Gastrocnemius medialis (tissue), 4 donors: ENCODE results near the gene TSPAN5. TPM values are rescaled to one million over a fixed set of nuclear protein-coding genes. Genes with fewer than 3 reads are reported as not detected.

Experiments used
- ATAC-seq, 2 donors: fragments of 150-250 bp; one replicate each; pipeline ENCODE4 v1.9.1; 2016
- DNase-seq, 2 donors: peaks; one replicate each; pipeline ENCODE4 v3.0.0-alpha.2; 2019
- H3K27ac ChIP-seq, 4 donors: fragments of 200-600 bp; sonication (generic); 1 replicate in 1 of 4; 2 replicates in 3 of 4; pipeline ENCODE4 v1.5.1; 2016 to 2018; ENCODE audit warnings: mild to moderate bottlenecking in 2 of 4, moderate library complexity in 1 of 4
- H3K27me3 ChIP-seq, 3 donors: fragments of 200-600 bp; sonication (generic) in 2 of 3; 1 replicate in 1 of 3; 2 replicates in 2 of 3; pipeline versions ENCODE4 v1.5.1 to v1.6.0; 2016 to 2019; ENCODE audit warnings: mild to moderate bottlenecking in 1 of 3, moderate library complexity in 1 of 3
- H3K36me3 ChIP-seq, 2 donors: fragments of 200-600 bp; sonication (generic) in 1 of 2; one replicate each; pipeline ENCODE4 v1.5.1; 2017 to 2018
- H3K4me1 ChIP-seq, 2 donors: fragments of 200-600 bp; sonication (generic) in 1 of 2; one replicate each; pipeline ENCODE4 v1.5.1; 2016 to 2017; ENCODE audit warnings: mild to moderate bottlenecking in 2 of 2
- H3K4me3 ChIP-seq, 4 donors: fragments of 200-600 bp; sonication (generic) in 3 of 4; 1 replicate in 1 of 4; 2 replicates in 3 of 4; pipeline ENCODE4 v1.5.1; 2016 to 2019; ENCODE audit warnings: mild to moderate bottlenecking in 2 of 4
- H3K9me3 ChIP-seq, 3 donors: fragments of 200-600 bp; sonication (generic) in 2 of 3; 1 replicate in 1 of 3; 2 replicates in 2 of 3; pipeline ENCODE4 v1.5.1; 2016 to 2019
- POLR2A ChIP-seq, 2 donors: fragments of 450-650 bp; IDR thresholded peaks; one replicate each; pipeline ENCODE4 v1.6.1; 2017; ENCODE audit warnings: antibody characterized with exemption in 2 of 2, mild to moderate bottlenecking in 2 of 2, moderate library complexity in 2 of 2
- in situ Hi-C, 4 donors: fragments of 200-750 bp; cut with MboI; loops; one replicate each; pipeline versions ENCODE4 v1.15.0 to v1.8.0; 2017; ENCODE audit warnings: low sequenced_read_pairs in 4 of 4
- intact Hi-C: fragments of 100-400 bp; cut with DNase I; formaldehyde crosslinking; loops from one replicate; pipeline ENCODE4 v1.15.1; 2023; ENCODE audit warnings: low total_unique reads
- total RNA-seq, 4 donors: library from RNA; depleted of rRNA; stranded (reverse); fragments of >200 nt; gene quantifications; one replicate each; pipeline versions ENCODE4 v1.1.0 to v1.2.3, GENCODE V29; 2016
- TF ChIP-seq, protein P1 (sequence below), 5 experiments: fragments of 450-650 bp in 3 of 5; fragments of 200-600 bp in 2 of 5; sonication (generic) in 2 of 5; IDR thresholded peaks in 4 of 5; conservative IDR thresholded peaks in 1 of 5; 1 replicate in 4 of 5; 2 replicates in 1 of 5; pipeline ENCODE4 v1.5.1; 2016 to 2019; ENCODE audit warnings: antibody characterized with exemption in 5 of 5, mild to moderate bottlenecking in 3 of 5, moderate library complexity in 3 of 5

The TSPAN5 gene
- total RNA-seq, 4 donors from 2014 or later, result 0.55 to 18.7 (median 0.79) TPM

DNA sequence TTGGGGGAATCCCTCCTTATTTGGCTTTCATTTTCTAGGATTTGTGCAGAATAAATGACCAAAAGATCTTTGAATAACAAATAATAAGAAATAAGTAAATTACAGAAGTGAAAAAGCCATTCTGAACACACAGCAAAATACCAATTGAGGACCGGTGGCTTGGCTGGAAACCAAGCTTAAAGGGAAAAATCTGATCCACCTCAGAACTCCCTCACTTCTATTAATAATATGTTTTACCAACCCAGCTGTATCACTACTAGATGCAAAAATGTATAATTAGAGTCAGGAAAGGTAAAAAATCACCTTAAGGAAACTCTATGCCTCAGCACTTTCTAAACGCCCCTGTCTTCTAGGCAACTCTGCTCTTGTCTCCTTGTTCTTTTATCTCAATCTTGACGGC is 77.3 kb downstream of the TSPAN5 start:
- TF ChIP-seq POLR2A (IDR thresholded peaks at IDR 0.05), result no peak
- TF ChIP-seq, protein P1, sequence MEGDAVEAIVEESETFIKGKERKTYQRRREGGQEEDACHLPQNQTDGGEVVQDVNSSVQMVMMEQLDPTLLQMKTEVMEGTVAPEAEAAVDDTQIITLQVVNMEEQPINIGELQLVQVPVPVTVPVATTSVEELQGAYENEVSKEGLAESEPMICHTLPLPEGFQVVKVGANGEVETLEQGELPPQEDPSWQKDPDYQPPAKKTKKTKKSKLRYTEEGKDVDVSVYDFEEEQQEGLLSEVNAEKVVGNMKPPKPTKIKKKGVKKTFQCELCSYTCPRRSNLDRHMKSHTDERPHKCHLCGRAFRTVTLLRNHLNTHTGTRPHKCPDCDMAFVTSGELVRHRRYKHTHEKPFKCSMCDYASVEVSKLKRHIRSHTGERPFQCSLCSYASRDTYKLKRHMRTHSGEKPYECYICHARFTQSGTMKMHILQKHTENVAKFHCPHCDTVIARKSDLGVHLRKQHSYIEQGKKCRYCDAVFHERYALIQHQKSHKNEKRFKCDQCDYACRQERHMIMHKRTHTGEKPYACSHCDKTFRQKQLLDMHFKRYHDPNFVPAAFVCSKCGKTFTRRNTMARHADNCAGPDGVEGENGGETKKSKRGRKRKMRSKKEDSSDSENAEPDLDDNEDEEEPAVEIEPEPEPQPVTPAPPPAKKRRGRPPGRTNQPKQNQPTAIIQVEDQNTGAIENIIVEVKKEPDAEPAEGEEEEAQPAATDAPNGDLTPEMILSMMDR (IDR thresholded peaks at IDR 0.05 in 4 of 5, conservative IDR thresholded peaks at IDR 0.05 in 1 of 5), result no peak
- H3K9me3 ChIP-seq, result no peaks in the 10 kb centered on the region
- no peak for ATAC-seq
- H3K27ac ChIP-seq, result no peak overlapping the region
- intact Hi-C loops (no loop called here), in situ Hi-C loops (no loop called here)
- H3K27me3 ChIP-seq, result no peaks in the 10 kb centered on the region
- H3K4me1 ChIP-seq, result no peaks in the 10 kb centered on the region
- H3K36me3 ChIP-seq, result no peaks in the 10 kb centered on the region
- no peak overlapping the region for H3K4me3 ChIP-seq
- no peak for DNase-seq

DNA sequence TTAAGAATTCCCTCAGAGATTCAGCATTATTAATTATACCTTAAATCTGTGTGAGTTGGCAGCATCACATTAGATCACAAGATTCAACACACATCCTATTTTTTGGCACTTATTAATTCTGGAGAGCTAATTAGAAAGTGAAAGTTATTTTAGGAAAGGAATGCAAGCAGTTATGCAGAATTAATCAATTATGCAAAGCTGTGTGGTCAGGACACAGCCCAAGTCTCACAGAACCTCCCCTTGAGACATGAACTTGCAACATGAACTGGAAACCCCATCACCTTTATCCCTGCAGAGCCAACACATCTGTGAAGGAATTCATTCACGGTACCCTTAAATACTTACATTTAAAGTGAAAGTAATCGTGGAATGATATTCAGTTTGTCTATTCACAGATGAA is 80.5 kb downstream of the TSPAN5 start:
- Histone ChIP-seq H3K27me3 (no peaks in the 10 kb centered on the region), H3K9me3 (no peaks in the 10 kb centered on the region), H3K36me3 (no peaks in the 10 kb centered on the region), H3K27ac (no peak overlapping the region), H3K4me1 (no peaks in the 10 kb centered on the region), H3K4me3 (no peak overlapping the region)
- in situ Hi-C loops (no loop called here), intact Hi-C loops (no loop called here)
- DNase-seq (no peak), ATAC-seq (no peak)
- TF ChIP-seq, protein P1 (IDR thresholded peaks at IDR 0.05 in 4 of 5, conservative IDR thresholded peaks at IDR 0.05 in 1 of 5), result no peak
- no peak for TF ChIP-seq POLR2A (IDR thresholded peaks at IDR 0.05)

DNA sequence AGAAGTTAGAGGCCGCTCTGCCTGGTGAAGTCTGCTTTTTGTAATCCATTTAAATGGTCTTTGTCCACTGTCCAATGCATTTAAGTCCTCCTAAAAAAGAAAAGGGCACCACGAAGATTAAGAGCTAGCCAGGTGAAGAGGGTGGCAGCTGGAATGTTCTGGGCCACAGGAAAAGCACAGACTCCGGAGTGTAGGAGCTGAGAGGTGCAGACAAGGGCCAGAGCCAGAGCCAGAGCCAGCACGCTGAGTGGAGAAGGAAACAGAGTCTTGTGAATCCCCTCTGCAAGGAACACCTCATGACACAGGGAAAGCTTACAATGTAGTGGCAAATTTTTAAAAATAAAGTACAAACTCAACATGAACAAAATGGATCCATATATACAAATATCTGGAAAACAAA is 83.6 kb downstream of the TSPAN5 start:
- no peak overlapping the region for H3K27ac ChIP-seq
- no peak overlapping the region for H3K4me3 ChIP-seq
- intact Hi-C loops (no loop called here), in situ Hi-C loops (no loop called here)
- H3K27me3 ChIP-seq, result no peaks in the 10 kb centered on the region
- H3K36me3 ChIP-seq, result no peaks in the 10 kb centered on the region
- ATAC-seq (no peak), DNase-seq (no peak)
- H3K4me1 ChIP-seq, result no peaks in the 10 kb centered on the region
- no peaks in the 10 kb centered on the region for H3K9me3 ChIP-seq
- TF ChIP-seq, protein P1 (IDR thresholded peaks at IDR 0.05 in 4 of 5, conservative IDR thresholded peaks at IDR 0.05 in 1 of 5), result no peak
- no peak for TF ChIP-seq POLR2A (IDR thresholded peaks at IDR 0.05)

DNA sequence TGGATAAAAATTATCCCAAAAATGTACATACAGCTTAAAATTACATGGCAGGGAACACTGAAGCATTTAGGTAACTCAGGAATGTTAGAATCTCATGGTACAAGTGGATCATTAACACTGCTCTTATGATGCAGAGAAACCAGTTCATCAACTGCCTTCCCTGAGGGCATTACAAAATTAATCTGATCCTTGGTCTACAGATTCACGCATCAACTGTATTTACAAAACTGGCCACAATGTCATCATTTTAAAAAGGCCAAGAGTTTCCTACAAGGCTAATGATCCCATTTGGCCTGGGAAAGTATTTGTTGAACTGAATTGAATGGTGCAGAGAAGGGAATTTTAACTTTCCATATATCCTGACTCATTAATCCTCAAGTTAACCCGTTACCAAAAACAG is 84.6 kb downstream of the TSPAN5 start:
- H3K9me3 ChIP-seq, result no peaks in the 10 kb centered on the region
- intact Hi-C loops (no loop called here), in situ Hi-C loops (no loop called here)
- H3K27ac ChIP-seq, result no peak overlapping the region
- peaks cover 0 to 6% of the 10 kb centered on the region in 2 donors for H3K4me1 ChIP-seq
- TF ChIP-seq, protein P1 (IDR thresholded peaks at IDR 0.05 in 4 of 5, conservative IDR thresholded peaks at IDR 0.05 in 1 of 5), result no peak
- TF ChIP-seq POLR2A (IDR thresholded peaks at IDR 0.05), result no peak
- no peak overlapping the region for H3K4me3 ChIP-seq
- H3K36me3 ChIP-seq, result no peaks in the 10 kb centered on the region
- no peaks in the 10 kb centered on the region for H3K27me3 ChIP-seq
- DNase-seq, result no peak
- ATAC-seq, result no peak

DNA sequence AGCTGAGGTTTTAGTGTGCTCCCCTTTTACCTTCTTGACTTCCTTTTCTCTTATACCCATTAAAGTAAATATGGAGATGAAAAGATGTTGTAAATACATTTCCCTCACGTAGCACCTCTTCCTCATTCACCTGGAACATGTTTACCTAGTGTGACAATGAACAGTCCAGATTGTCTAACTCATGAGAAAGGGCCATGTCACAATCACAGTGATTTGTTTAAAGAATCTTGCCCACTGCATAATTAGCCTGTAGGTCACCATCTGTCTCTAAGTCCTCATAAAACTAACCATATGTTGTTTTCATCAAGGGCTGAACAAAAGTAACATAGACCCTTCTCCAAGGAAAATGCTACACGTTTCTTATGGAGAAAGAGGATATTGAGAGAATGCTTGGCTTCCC is 85.7 kb downstream of the TSPAN5 start:
- ATAC-seq (no peak), DNase-seq (no peak)
- in situ Hi-C loops, result no loop called here
- Histone ChIP-seq H3K27me3 (no peaks in the 10 kb centered on the region), H3K27ac (no peak overlapping the region), H3K4me3 (no peak overlapping the region), H3K36me3 (no peaks in the 10 kb centered on the region), H3K9me3 (no peaks in the 10 kb centered on the region), H3K4me1 (peaks cover 0 to 6% of the 10 kb centered on the region in 2 donors)
- intact Hi-C loops, result no loop called here
- TF ChIP-seq POLR2A (IDR thresholded peaks at IDR 0.05), result no peak
- TF ChIP-seq, protein P1 (IDR thresholded peaks at IDR 0.05 in 4 of 5, conservative IDR thresholded peaks at IDR 0.05 in 1 of 5), result no peak
